ENCODE results near the gene MFSD2B.

GRCh38 chr2:24020244-24020643, 10.4 kb downstream of the MFSD2B start:
- TF ChIP-seq SUPT20H (IDR thresholded peaks at IDR 0.05; ENCODE audit: borderline replicate concordance, control insufficient read depth, low read depth, low read length) (no peak), CTCF (IDR thresholded peaks at IDR 0.05 in 2 of 3, conservative IDR thresholded peaks at IDR 0.05 in 1 of 3; ENCODE audit: control insufficient read depth in 2 of 3, extremely low read depth in 1 of 3, insufficient read depth in 1 of 3, low read depth in 3 of 3, low read length in 3 of 3) (no peak)
